Stimulated activated CD4-positive, alpha-beta T cell treated with anti-CD3 and anti-CD28 coated beads, Interleukin-1b, Interleukin-23, amount 100 ng/mL, for 48 hours (primary cell): ENCODE measurements around the gene DESI2.

Experiments
- DNase-seq: peaks from one replicate; pipeline ENCODE4 v3.0.0-alpha.2; 2020

Gene DESI2

GRCh38 chr1:244652623-244653438, at the start of gene DESI2:
Gene DESI2 (plus strand): TSS chr1:244653126. CDS start chr1:244653314, 188 bp downstream.
- peak; percentile 98 for DNase-seq

GRCh38 chr1:244603498-244603897, 49.4 kb upstream of the DESI2 start:
- DNase-seq = no peak

GRCh38 chr1:244605835-244606370, 47.0 kb upstream of the DESI2 start:
- DNase-seq = no peak

GRCh38 chr1:244614113-244614836, 38.7 kb upstream of the DESI2 start:
- no peak for DNase-seq

GRCh38 chr1:244614879-244615278, 38.0 kb upstream of the DESI2 start:
- no peak for DNase-seq

GRCh38 chr1:244615301-244615700, 37.6 kb upstream of the DESI2 start:
- DNase-seq = no peak

GRCh38 chr1:244626709-244627108, 26.2 kb upstream of the DESI2 start:
- no peak for DNase-seq

- no peak for DNase-seq
Observed at GRCh38 chr1:244628789-244629188, 24.1 kb upstream of the DESI2 start.

- no peak for DNase-seq
Observed at GRCh38 chr1:244633140-244633539, 19.8 kb upstream of the DESI2 start.

- no peak for DNase-seq
Observed at GRCh38 chr1:244634546-244634945, 18.4 kb upstream of the DESI2 start.

- no peak for DNase-seq
Observed at GRCh38 chr1:244636488-244637259, 16.3 kb upstream of the DESI2 start.

- DNase-seq = no peak
Observed at GRCh38 chr1:244639561-244639960, 13.4 kb upstream of the DESI2 start.

GRCh38 chr1:244640917-244641316, 12.0 kb upstream of the DESI2 start:
- no peak for DNase-seq

GRCh38 chr1:244642526-244642925, 10.4 kb upstream of the DESI2 start:
- no peak for DNase-seq

- no peak for DNase-seq
Observed at GRCh38 chr1:244642988-244643387, 9.9 kb upstream of the DESI2 start.

- no peak for DNase-seq
Observed at GRCh38 chr1:244645414-244645813, 7.5 kb upstream of the DESI2 start.

GRCh38 chr1:244645890-244646289, 7.0 kb upstream of the DESI2 start:
- no peak for DNase-seq

GRCh38 chr1:244647819-244648218, 5.1 kb upstream of the DESI2 start:
- DNase-seq = no peak

- peak; percentile 3 for DNase-seq
Observed at GRCh38 chr1:244651956-244652622, 837 bp upstream of the DESI2 start.

GRCh38 chr1:244653439-244654107, 647 bp downstream of the DESI2 start:
- DNase-seq = no peak

GRCh38 chr1:244654108-244655038, 1.4 kb downstream of the DESI2 start:
- no peak for DNase-seq
